Heart left ventricle (tissue), 13 donors: ENCODE results near the gene USP34.

Experiments
- CTCF ChIP-seq, 12 donors: fragments of 200-600 bp; sonication (generic) in 4 of 12; IDR thresholded peaks; one replicate each; pipeline versions ENCODE4 v1.5.0 to v1.8.0; 2018 to 2022; ENCODE audit warnings: antibody characterized with exemption in 12 of 12, mild to moderate bottlenecking in 5 of 12
- POLR2A ChIP-seq, 2 donors: fragments of 450-650 bp; IDR thresholded peaks; one replicate each; pipeline ENCODE4 v1.6.1; 2017; ENCODE audit warnings: antibody characterized with exemption in 2 of 2, mild to moderate bottlenecking in 2 of 2, moderate library complexity in 2 of 2
- donor health status: ischemic (EF 13 %, LVEDD 7.1; RV severe dilation, severe dysfunction).
- donor health status: DM: no; HTN: yes; CAD: no.
- donor health status: DM: no; HTN: no; CAD: no.
- donor health status: ischemic (EF 25% LVEDD 6.9; RV normal size, moderate dysfunction).
- donor health status: ischemic (EF 25% LVEDD 5.7; RV mildly dilated, moderate dysfunction).
- donor health status: ischemic (EF 35%, LVEDD 5.7; RV mildly dilated, moderate dysfunction).
- donor health status: nonischemic (EF 11% LVEDD 7.7; RV severe dilation, severe dysfunction).
- donor health status: DM: yes; HTN: yes; CAD: no.
- donor health status: PGD.
- donor health status: ischemic (EF 29% LVEDD 5.4; RV normal size, mild dysfunction).
- donor health status: nonischemic (EF 23%, LVEDD 6.1; RV moderate dilation, normal function).

- TF ChIP-seq POLR2A (IDR thresholded peaks at IDR 0.05): no peak
- no peak for TF ChIP-seq CTCF (IDR thresholded peaks at IDR 0.05)
Measured at GRCh38 chr2:61175036-61175435, 295.9 kb downstream of the USP34 start.
